H1 (cell line): ENCODE measurements around the gene SLITRK3. TPM values are rescaled to one million over a fixed set of nuclear protein-coding genes. Genes with fewer than 3 reads are reported as not detected.

Source experiments
- CTCF ChIP-seq, 3 experiments: IDR thresholded peaks; 1 replicate in 2 of 3; 2 replicates in 1 of 3; pipeline versions ENCODE4 v1.5.1 to v1.6.1; 2011; ENCODE audit warnings: low read length in 3 of 3, mild to moderate bottlenecking in 3 of 3, inconsistent platforms in 2 of 3, low read depth in 1 of 3, moderate library complexity in 1 of 3; ENCODE audit not compliant: insufficient read depth in 1 of 3; ENCODE audit errors: control extremely low read depth in 1 of 3
- SIRT6 ChIP-seq: IDR thresholded peaks from one replicate; pipeline ENCODE4 v1.7.1; 2012; ENCODE audit warnings: low read length, inconsistent platforms
- polyA plus RNA-seq, 7 experiments: library from polyadenylated mRNA; depleted of rRNA in 3 of 7; stranded (reverse) in 5 of 7; unstranded in 2 of 7; fragments of >200 nt in 5 of 7; fragments of 200-250 nt in 2 of 7; gene quantifications; 1 replicate in 5 of 7; 2 replicates in 1 of 7; 4 replicates in 1 of 7; pipeline versions ENCODE4 v1.2.1 to v1.2.3, GENCODE V29; 2011 to 2013; ENCODE audit warnings: missing spikeins in 2 of 7, mixed read lengths in 2 of 7
- total RNA-seq: library from RNA; stranded (reverse); fragmentation: NEBNext Ultra II Directional; extraction: Animal tissue kit (Norgen Biotek cat#: 25700); gene quantifications from 2 replicates; pipeline ENCODE4 v1.2.1, GENCODE V29; 2021

SLITRK3 gene
- total and polyA plus RNA-seq, 2 of the 8 experiments (the other 6 are each of a cell fraction or from before 2014, with no cell fraction given) = 0.71 to 3.4 TPM

- TF ChIP-seq CTCF (IDR thresholded peaks at IDR 0.05; ENCODE audit: control extremely low read depth in 1 of 3, insufficient read depth in 1 of 3, low read depth in 1 of 3, low read length in 3 of 3) (no peak), SIRT6 (no peak)
Measured at GRCh38 chr3:165197481-165197800, 1.3 kb upstream of the SLITRK3 start (continued).
